ENCODE results near the gene EPAS1.

GRCh38 chr2:46273225-46273863 lies 23.9 kb upstream of the EPAS1 start:
- TF ChIP-seq POLR2A (IDR thresholded peaks at IDR 0.05; ENCODE audit: low read length) = no peak
- TF ChIP-seq GATA1 (IDR thresholded peaks at IDR 0.05; ENCODE audit: low read depth, low read length) = no peak

All from erythroblast (primary cell).